NCI-H1105 (cell line): Measurements from ENCODE around the gene GPLD1.

Experiments
- DNase-seq: peaks from one replicate; lab custom pipeline; 2025; lab: John Stamatoyannopoulos, UW

GPLD1 gene

DNA sequence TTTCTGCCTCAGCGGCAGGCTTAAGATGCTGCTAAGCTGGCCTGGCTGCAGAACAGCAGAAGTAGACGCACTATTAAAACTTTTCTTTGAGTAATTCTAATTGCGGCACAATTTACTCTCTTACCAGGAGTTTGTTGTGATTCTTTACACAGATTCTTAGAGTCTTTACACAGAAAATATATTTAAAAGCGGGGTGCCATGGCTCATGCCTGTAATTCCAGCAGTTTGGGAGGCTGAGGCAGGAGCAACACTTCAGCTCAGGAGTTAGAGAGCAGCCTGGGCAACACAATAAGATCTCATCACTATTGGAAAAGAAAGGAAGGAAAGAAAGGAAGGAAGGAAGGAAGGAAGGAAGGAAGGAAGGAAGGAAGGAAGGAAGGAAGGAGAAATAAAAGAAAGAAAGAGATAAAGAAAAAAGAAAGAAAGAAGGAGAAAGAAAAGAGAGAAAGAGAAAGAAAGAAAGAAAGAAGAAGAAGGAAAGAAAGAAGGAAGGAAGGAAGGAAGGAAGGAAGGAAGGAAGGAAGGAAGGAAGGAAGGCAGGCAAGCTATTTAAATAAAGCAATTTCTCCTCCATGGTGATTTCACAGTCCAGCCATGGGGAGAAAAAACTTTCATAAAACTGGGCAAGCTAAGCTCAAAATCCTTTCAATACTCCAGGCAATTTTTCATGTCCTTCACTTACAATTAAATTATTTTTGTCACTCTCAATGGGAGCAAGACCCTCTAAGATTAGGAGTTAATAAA lies 107.7 kb downstream of the GPLD1 start:
- no peak for DNase-seq

DNA sequence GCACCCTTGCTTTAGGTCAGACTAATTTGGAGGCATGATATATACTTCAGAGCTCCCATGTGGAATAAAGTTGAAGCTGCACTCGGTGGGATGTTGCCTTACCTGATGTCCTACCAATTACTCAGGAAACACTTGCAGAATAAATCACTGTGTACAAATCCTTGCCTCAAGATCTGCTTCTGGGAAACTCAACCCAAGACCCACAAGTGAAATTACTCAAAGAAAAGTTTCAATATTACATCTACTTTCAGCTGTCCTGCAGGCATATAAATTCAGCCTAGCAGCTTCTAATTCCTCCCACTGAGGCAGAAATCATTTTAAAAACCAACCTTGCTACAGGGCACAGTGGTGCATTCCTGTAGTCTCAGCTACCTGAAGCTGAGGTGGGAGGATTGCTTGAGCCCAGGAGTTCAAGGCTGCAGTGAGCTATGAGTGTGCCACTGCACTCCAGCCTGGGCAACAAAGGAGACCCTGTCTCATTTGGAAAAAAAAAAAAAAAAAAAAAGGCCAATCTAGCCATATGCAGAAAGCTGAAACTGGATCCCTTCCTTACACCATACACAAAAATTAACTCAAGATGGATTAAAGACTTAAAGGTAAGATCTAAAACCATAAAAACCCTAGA lies 110.8 kb downstream of the GPLD1 start:
- no peak for DNase-seq
